Heart right ventricle (tissue), 16 donors: ENCODE measurements around the gene PACS1. TPM values are rescaled to one million over a fixed set of nuclear protein-coding genes. Genes with fewer than 3 reads are reported as not detected.
"Not testable (repeated sequence)": the region's sequence is repeated elsewhere in the genome, so short reads cannot be mapped to it uniquely, and the experiment has no call there.

Experiments
- ATAC-seq, 8 donors: fragments of 200-7000 bp; cut with Tn5 transposase; one replicate each; pipeline ENCODE4 v1.9.1; 2020; ENCODE audit warnings: mild to moderate bottlenecking in 8 of 8, moderate library complexity in 8 of 8, moderate number of reproducible peaks in 1 of 8
- DNase-seq, 2 donors: peaks; one replicate each; pipeline ENCODE4 v3.0.0-alpha.2; 2020
- H3K27ac ChIP-seq, 10 donors: fragments of 200-600 bp; sonication (generic) in 2 of 10; one replicate each; pipeline versions ENCODE4 v1.5.0 to v1.8.0; 2020 to 2022; ENCODE audit warnings: mild to moderate bottlenecking in 3 of 10
- H3K27me3 ChIP-seq, 7 donors: fragments of 200-600 bp; one replicate each; pipeline ENCODE4 v1.8.0; 2021 to 2022; ENCODE audit warnings: mild to moderate bottlenecking in 2 of 7
- H3K36me3 ChIP-seq, 9 donors: fragments of 200-600 bp; sonication (generic) in 1 of 9; one replicate each; pipeline versions ENCODE4 v1.5.0 to v1.8.0; 2020 to 2022; ENCODE audit warnings: mild to moderate bottlenecking in 2 of 9
- H3K4me1 ChIP-seq, 9 donors: fragments of 200-600 bp; sonication (generic) in 1 of 9; one replicate each; pipeline versions ENCODE4 v1.5.0 to v1.8.0; 2020 to 2022; ENCODE audit warnings: mild to moderate bottlenecking in 4 of 9
- H3K4me3 ChIP-seq, 10 donors: fragments of 200-600 bp; sonication (generic) in 2 of 10; one replicate each; pipeline versions ENCODE4 v1.5.0 to v1.8.0; 2020 to 2022; ENCODE audit warnings: mild to moderate bottlenecking in 7 of 10, moderate library complexity in 2 of 10
- H3K9me3 ChIP-seq, 11 donors: fragments of 200-600 bp in 10 of 11; sonication (generic) in 2 of 11; one replicate each; pipeline versions ENCODE4 v1.5.0 to v1.8.0; 2013 to 2022; ENCODE audit warnings: mild to moderate bottlenecking in 2 of 11, control low read depth in 1 of 11, moderate library complexity in 1 of 11
- CTCF ChIP-seq, 9 donors: fragments of 200-600 bp; sonication (generic) in 2 of 9; IDR thresholded peaks; one replicate each; pipeline versions ENCODE4 v1.5.0 to v1.8.0; 2021 to 2022; ENCODE audit warnings: antibody characterized with exemption in 9 of 9, mild to moderate bottlenecking in 5 of 9, moderate library complexity in 1 of 9
- WGBS, 2 donors: extraction: QIAGEN DNeasy Blood & Tissue Kit; methylation state at CpG; one replicate each; pipeline ENCODE4 v1.1.7; 2013; ENCODE audit warnings: inconsistent platforms in 1 of 2; 5-methylcytosine and 5-hydroxymethylcytosine counted together
- intact Hi-C, 10 donors: fragments of 100-400 bp; cut with DNase I; formaldehyde crosslinking; loops; one replicate each; pipeline versions ENCODE4 v1.11.1 to v1.14.2; 2022
- polyA plus RNA-seq, 2 donors: library from polyadenylated mRNA; stranded (reverse); fragments of 200-250 nt; gene quantifications; one replicate each; pipeline ENCODE4 v1.2.3, GENCODE V29; 2013
- total RNA-seq, 10 donors: library from RNA; stranded (reverse); fragmentation: NEBNext Ultra II Directional in 3 of 10; extraction: Animal tissue kit (Norgen Biotek cat#: 25700) in 3 of 10; gene quantifications; one replicate each; pipeline versions ENCODE4 v1.2.1 to v1.2.4, GENCODE V29; 2021 to 2023
- donor health status: Arrhythmogenic right ventricular cardiomyopathy.
- donor health status: ischemic (EF 13 %, LVEDD 7.1; RV severe dilation, severe dysfunction).
- donor health status: healthy with polysubstance abuse.
- donor health status: DM: no; HTN: yes; CAD: no.
- donor health status: DM: no; HTN: no; CAD: no.
- donor health status: ischemic (EF 25% LVEDD 6.9; RV normal size, moderate dysfunction).
- donor health status: ischemic (EF 25% LVEDD 5.7; RV mildly dilated, moderate dysfunction).
- donor health status: healthy.
- donor health status: DM: yes; HTN: yes; CAD: no.
- donor health status: Ischemic cardiomyopathy.
- donor health status: ischemic (EF 35%, LVEDD 5.7; RV mildly dilated, moderate dysfunction).
- donor health status: nonischemic (EF 11% LVEDD 7.7; RV severe dilation, severe dysfunction).
- donor health status: DM: yes; HTN: yes; CAD: no.
- donor health status: PGD.
- donor health status: ischemic (EF 29% LVEDD 5.4; RV normal size, mild dysfunction).
- donor health status: nonischemic (EF 23%, LVEDD 6.1; RV moderate dilation, normal function).

PACS1 gene
- total and polyA plus RNA-seq, 12 donors: 24.1 to 121 (median 69.7) TPM

- no peak for DNase-seq
- ATAC-seq: no peak
- TF ChIP-seq CTCF (IDR thresholded peaks at IDR 0.05): no peak
- H3K36me3 ChIP-seq: peaks cover 0 to 49% (median 0%) of the 10 kb centered on the region in 9 donors
- no peak overlapping the region for H3K4me3 ChIP-seq
- H3K27ac ChIP-seq: no peak overlapping the region
- intact Hi-C loops: loop anchor here in 3 of 10 donors (10.0 kb wide), 2 partner anchors 47 to 57 kb away; no protein-coding TSS in a partner anchor
- H3K4me1 ChIP-seq: peaks cover 5 to 48% (median 33%) of the 10 kb centered on the region in 9 donors
- 89 to 95% methylated on average over 3 of the region's 3 CpGs for WGBS, 2 donors
- no peaks in the 10 kb centered on the region for H3K9me3 ChIP-seq
- no peaks in the 10 kb centered on the region for H3K27me3 ChIP-seq
These were observed 7.9 kb downstream of the PACS1 start for GRCh38 chr11:66077927-66078326.

- not testable (repeated sequence) for H3K4me3 ChIP-seq, H3K9me3 ChIP-seq, H3K27me3 ChIP-seq, DNase-seq, H3K27ac ChIP-seq, ATAC-seq
- Histone ChIP-seq H3K4me1 (peaks cover 11 to 58% (median 43%) of the 10 kb centered on the region in 9 donors), H3K36me3 (peaks cover 0 to 43% (median 0%) of the 10 kb centered on the region in 9 donors)
- 88 to 95% methylated on average over 7 of the region's 7 CpGs for WGBS, 2 donors
- intact Hi-C loops: loop anchor here in 3 of 10 donors (10.0 kb wide), 2 partner anchors 46 to 56 kb away; no protein-coding TSS in a partner anchor
These were observed 8.9 kb downstream of the PACS1 start for GRCh38 chr11:66078949-66079348.

- WGBS, 2 donors: 78 to 80% methylated on average over 9 of the region's 9 CpGs
- peaks cover 0 to 30% (median 0%) of the 10 kb centered on the region in 9 donors for H3K36me3 ChIP-seq
- no peaks in the 10 kb centered on the region for H3K27me3 ChIP-seq
- H3K4me3 ChIP-seq: no peak overlapping the region
- H3K9me3 ChIP-seq: no peaks in the 10 kb centered on the region
- DNase-seq (peak in 1 of 2 donors; percentile 22), ATAC-seq (peak in 5 of 8 donors; percentile 22 to 65 (median 40))
- H3K4me1 ChIP-seq: peaks cover 14 to 71% (median 56%) of the 10 kb centered on the region in 9 donors
- peak overlapping the region in 3 of 10 donors; percentile 14 to 86 (median 54) for H3K27ac ChIP-seq
- intact Hi-C loops: no loop called here
- no peak for TF ChIP-seq CTCF (IDR thresholded peaks at IDR 0.05)
These were observed 10.2 kb downstream of the PACS1 start for GRCh38 chr11:66080055-66080817.

GRCh38 chr11:66081505-66081904, 11.4 kb downstream of the PACS1 start:
- no peaks in the 10 kb centered on the region for H3K9me3 ChIP-seq
- intact Hi-C loops: no loop called here
- no peak for TF ChIP-seq CTCF (IDR thresholded peaks at IDR 0.05)
- H3K36me3 ChIP-seq: peaks cover 0 to 19% (median 0%) of the 10 kb centered on the region in 9 donors
- no peaks in the 10 kb centered on the region for H3K27me3 ChIP-seq
- H3K4me3 ChIP-seq: peak overlapping the region in 1 of 10 donors; percentile 14
- WGBS, 2 donors: 46 to 55% methylated on average over 5 of the region's 5 CpGs
- H3K27ac ChIP-seq: peak overlapping the region in 5 of 10 donors; percentile 2 to 86 (median 36)
- ATAC-seq: peak in 5 of 8 donors; percentile 25 to 69 (median 49)
- DNase-seq: peak; percentile 26 to 29
- peaks cover 14 to 74% (median 63%) of the 10 kb centered on the region in 9 donors for H3K4me1 ChIP-seq
